GM21360 (cell line): ENCODE data around the gene ZDHHC13.

Experiments
- ATAC-seq: cut with Tn5 transposase; IDR thresholded peaks from one replicate; pipeline ENCODE4 v1.9.1; 2021; ENCODE audit warnings: mild to moderate bottlenecking, moderate library complexity; ENCODE audit not compliant: unreplicated experiment

ZDHHC13 gene

DNA sequence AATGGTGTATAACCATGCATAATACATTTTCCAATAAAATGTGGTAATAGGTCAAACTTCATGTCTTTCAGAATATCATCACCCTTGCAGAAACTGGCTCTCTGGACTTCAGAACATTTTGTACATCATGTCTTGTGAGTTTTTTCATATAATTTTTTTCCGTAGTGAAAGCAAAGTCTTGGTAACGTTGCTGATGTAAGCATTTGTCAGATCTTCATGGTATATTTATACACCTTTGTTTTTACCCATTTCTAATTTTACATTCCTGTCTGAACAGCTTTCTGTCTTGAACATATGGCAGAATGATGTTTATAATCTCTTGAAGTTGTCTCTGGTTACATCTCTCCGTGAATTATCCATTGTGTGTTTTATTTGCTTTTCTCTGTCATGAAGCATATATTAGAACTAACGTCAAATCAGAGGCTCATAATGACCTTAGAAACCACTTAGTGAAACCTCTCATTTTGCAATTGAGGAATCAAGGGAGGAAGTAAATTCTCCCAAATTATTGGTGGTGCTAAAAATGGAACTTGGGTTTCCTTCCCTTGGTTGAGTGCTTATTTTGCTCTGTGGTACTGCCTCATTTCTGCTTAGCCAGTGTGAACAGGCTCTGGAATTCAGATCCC, 47.4 kb downstream of the ZDHHC13 start:
- no peak for ATAC-seq

DNA sequence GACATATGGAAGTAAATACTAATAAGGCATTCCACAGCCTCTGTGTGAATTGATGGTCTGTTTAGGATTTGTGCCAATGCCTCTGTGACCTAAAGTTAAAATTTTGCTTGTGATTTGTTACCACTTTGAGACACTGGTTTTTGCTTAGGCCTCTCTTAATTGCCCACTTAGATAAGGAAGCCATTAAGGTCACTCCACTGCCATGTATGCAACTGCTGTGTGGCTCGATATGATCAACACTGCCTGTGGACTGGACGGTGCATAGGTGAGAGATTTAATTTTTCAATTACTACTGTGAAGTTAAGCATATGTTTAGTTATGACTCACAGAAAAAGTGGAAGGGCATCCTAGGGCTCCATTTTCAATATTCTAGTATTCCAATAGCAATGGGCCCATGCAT, 47.9 kb downstream of the ZDHHC13 start:
- ATAC-seq: no peak

DNA sequence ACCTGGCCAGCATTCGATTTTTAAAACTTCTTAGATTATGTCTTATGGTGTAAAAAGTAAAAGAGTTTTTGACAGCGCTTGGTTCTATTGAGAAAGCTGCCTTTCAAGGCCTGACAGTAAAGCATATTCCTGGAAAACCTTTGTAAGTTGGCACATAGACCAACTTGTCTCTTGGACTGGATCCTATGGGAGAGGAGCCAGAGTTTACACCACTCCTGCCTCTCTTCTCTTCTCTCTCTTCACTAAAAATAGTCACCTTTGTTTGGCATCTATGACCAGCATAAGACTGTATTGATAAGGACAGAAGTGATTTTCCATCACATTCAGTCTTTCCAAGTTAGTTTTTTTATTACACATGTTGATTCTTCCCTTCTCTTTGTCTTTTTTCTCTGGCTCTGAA, 51.1 kb downstream of the ZDHHC13 start:
- no peak for ATAC-seq

DNA sequence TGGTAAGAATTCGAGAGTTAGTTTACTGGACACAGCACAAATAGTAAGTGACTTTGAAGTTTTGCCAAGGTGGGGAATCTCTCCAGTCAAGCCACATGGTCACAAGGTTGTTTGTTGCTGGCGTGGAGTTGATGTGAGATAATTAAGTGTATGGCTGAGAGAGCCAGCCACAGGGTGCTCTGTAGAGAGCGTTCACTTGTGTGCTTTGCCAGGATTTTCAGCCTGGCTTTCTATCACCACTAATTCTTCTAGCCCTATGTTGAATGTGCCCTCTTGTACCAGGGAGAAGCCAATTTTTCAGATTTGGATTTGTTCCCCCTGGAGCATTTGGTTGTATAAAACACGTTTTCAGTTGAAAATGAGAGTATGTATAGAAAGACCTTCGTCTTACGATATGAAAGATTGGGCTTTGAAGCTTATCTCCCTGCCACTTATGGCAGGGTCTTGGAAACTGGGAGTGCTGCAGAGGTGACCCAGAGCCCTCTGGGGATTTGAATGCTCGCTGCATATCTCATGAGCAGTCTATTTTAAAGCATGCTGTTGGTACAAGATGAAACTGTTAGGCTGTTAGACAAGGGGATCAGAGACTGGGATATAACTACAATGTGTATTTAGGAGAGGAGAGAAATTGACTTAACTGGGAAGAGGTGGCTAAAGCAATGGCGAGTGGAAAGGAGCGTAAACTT, 56.2 kb downstream of the ZDHHC13 start:
- no peak for ATAC-seq

- ATAC-seq: no peak
Measured at GRCh38 chr11:19173964-19174638, 57.1 kb downstream of the ZDHHC13 start.

- ATAC-seq: no peak
Measured at GRCh38 chr11:19176629-19177186, 59.7 kb downstream of the ZDHHC13 start.

GRCh38 chr11:19181531-19182261, 64.7 kb downstream of the ZDHHC13 start:
- ATAC-seq: no peak

GRCh38 chr11:19183646-19184045, 66.7 kb downstream of the ZDHHC13 start:
- no peak for ATAC-seq

- no peak for ATAC-seq
Measured at GRCh38 chr11:19185036-19185435, 68.1 kb downstream of the ZDHHC13 start.

DNA sequence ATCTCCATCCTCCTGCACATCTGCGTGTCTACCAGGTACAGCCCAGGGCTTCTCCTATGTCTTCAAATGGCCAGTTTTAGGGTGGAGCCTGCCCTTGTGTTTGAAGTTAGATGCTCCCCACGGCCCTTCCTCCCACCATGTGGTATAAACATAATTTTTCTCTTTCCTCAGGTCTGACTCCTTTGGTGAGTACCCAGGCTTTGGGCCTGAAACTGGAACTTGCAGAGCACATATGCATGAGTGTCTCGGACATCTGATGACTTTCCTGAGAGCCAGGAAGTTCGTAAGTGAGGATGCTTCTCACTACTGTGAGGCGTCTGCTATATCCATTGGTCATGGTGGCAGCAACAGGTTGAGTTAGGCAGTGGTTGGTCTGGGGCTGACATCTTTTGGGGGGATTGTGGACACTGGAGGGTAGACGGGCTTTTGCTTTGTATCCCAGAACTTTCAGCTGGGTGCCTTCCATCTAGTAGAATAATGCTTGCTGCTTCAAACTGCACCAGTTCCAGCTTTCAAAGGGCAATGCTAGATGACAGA, 68.6 kb downstream of the ZDHHC13 start:
- ATAC-seq: no peak

DNA sequence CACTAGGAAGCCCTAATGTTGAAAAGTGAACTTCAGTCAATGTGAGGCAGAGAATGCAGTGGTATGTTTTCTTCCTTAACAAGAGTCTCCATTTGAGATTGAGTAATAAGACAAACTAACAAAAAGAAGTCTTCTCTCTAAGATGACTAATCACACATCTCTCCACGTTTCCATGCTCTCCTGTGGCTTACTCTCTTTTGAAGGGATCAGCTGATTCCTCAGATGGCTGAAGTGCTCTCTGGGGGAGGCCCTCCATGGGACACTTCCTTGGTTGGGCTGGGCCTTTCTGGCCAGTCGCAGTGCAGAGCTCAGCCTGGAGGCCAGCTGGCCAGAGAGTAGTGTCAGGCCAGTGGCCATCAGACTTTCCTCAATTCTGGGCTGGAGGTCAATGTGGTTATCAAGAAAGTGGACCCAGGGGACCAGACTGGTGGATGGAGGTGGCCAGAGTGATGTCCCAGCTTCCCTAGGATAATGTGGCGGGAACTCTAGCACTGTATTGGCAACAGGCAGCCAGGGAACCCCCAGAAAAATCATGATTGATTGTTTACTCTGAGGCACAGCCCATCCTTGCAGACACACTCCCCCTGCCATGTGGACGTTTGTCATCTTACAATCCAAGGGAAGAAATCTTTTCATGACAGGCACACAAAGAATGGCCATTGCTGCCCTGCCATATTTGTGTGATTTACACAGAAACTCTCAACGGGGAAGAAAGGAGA, 70.3 kb downstream of the ZDHHC13 start:
- ATAC-seq: no peak

DNA sequence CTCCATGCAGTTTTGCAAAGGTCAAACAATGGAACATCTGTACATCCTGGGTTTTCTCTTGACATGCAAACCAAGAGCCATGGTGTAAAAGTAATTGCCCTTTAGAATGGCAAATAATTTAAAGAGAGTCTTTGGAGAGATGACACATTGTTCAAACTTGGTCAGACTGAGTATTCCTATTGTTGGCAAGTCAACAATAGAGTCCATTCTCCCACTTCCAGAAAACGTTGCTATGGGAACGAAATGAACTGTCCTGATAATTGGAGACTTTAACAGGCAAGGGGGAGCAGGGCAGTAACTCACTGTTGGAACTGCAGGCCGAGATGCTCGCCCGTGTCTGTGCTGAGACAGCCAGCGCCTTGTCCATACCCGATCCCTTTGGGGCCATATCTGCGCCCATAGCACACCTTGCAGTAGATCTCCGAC, 70.9 kb downstream of the ZDHHC13 start:
- ATAC-seq: no peak

DNA sequence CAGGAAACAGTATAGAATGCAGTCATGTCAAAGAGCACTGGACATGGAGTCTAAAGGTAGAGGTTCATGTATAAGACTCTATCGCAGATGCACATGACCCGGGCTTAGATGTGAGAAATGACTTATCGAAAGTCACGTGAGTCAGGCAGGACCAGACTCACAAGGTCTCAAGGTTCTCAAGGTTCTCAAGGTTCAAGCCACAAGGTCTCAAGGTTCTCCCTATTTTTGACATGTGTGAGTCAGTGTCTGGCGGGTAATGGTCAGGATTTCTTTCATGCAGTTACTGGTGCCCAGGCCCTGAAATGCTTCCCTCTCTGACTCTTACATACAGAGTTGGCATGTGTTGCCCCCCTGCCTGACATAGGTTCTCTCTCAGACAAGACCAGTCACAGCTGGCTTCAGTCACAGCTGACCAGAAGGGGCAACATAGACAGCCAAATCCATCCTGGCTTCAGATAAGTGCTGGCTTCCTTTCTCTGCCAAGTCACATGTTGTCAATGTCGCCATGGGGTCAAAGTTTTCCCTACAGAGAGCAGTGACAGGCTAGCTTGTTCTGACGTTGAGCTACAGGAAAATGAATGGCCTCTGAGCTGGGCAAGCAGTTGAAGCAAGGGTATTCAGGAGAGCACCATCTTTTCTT, 74.7 kb downstream of the ZDHHC13 start:
- ATAC-seq: no peak

DNA sequence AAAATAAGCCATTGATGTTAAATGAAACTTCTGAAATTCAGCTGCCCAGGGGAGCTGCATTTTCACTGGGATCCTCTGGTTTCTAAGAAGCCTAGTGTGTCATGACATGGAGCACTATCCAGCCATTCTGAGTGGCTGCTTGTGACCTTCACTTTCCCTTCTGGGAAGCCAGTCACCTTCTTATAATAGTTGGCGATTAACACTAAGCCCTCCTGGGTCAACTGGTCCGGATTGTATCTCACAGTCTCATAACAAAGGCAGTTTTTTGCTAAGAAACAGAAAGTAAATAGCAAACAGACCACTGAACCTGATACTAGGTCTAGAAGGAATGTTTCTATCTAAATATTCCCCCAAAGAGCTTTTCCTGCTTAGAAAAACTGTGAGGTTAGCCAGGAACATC, 76.9 kb downstream of the ZDHHC13 start:
- no peak for ATAC-seq

DNA sequence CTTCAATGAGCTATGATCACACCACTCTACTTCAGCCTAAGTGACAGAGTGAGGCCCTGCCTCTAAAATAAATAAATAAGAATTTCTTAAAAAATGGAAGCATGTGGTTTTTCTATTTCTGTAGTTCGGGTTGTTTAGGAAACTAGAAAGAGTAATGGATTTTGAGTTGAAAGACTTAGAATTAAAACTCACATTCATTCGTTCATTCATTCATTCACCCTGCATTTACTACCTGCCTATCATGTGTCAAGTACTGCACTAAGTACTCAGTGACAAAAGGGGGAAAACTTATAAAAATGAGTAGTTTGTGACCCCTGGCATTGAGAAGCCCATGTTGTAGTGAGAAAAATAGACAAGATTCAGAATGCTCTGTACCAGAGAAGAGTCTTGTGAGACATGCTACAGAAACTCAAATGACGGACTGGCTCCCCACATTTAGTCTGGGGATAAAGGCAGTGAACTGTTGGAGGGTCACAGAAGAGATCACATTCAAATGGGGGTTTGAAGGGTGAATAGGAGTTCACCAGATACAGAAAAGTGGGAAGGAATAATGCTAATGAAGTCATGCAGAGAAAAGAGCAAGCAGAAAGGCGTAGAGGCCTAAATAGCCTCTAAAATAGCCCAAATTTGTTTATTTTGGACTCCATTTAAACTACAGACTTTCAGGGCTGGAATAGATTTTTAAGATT, 77.8 kb downstream of the ZDHHC13 start:
- no peak for ATAC-seq

- no peak for ATAC-seq
Measured at GRCh38 chr11:19196432-19196831, 79.5 kb downstream of the ZDHHC13 start.

GRCh38 chr11:19199048-19199447, 82.1 kb downstream of the ZDHHC13 start:
- ATAC-seq: no peak

DNA sequence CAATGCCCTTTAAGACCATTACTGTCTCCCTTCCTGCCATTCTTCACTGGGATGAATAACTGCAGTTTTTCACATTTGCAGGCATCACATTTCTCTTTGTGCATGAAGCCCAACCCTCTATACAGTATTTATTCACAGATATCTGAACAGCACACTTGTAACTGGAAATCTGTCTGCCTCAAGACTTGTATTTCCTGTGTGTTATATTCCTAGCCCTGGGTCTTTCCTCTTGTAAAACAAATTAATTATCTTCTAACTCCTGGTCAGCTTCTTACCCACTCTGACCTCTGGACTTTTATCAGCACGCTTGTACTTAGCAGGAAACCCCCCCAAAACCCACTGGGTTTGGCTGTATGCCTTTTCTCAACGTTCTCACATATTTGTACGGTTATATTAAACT, 82.8 kb downstream of the ZDHHC13 start:
- ATAC-seq: no peak
